ENCODE results near the gene PPP2R3C. TPM values are rescaled to one million over a fixed set of nuclear protein-coding genes. Genes with fewer than 3 reads are reported as not detected.

PPP2R3C gene
- total and polyA plus RNA-seq, 2 of the 13 experiments (the other 11 are each of a cell fraction or from before 2014, with no cell fraction given), result 63.4 to 102 TPM

DNA sequence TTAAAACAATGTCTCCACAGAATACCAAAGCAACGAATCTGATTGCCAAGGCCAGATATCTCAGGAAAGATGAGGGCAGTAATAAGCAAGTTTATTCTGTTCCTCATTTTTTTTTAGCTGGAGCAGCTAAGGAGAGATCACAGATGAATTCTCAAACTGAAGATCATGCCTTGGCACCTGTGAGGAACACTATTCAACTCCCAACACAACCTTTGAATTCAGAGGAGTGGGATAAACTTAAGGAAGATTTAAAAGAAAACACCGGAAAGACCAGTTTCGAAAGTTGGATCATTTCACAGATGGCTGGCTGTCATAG, 1.6 kb upstream of the PPP2R3C start:
- CTCF ChIA-PET (ENCODE audit: low intra/inter-chr PET ratio, low total read pairs), result no interaction called here
- no peaks in the 10 kb centered on the region for H4K20me1 ChIP-seq (ENCODE audit: insufficient read depth, low read length)
- peaks cover 40% of the 10 kb centered on the region for H3K79me2 ChIP-seq (ENCODE audit: insufficient read depth, low read length)
- H3K4me1 ChIP-seq (ENCODE audit: insufficient read depth, low read length), result peaks cover 55% of the 10 kb centered on the region
- intact Hi-C loops (cut with micrococcal nuclease; ENCODE audit: unreplicated experiment) (loop anchor here (2.0 to 10.0 kb wide), 4 partner anchors 141 to 681 kb away; partner anchors contain the start of genes RALGAPA1 and SRP54), in situ Hi-C loops (cut with HindIII; ENCODE audit: extremely low pct_ligation_motif_present, low pct_unique_long_range_greater_than_20kb) (loop anchor here (5.0 kb wide), 1 partner anchor 284 kb away; no protein-coding TSS in a partner anchor)
- H3K9ac ChIP-seq (ENCODE audit: insufficient read depth, low read depth, low read length), result peak overlapping the region; percentile 90
- DNase-seq (ENCODE audit: low spot score) (no peak), FAIRE-seq (no peak), ATAC-seq (no peak)
- H3K4me3 ChIP-seq (replicated peaks in 1 of 3; ENCODE audit: insufficient read depth in 1 of 3, low read depth in 2 of 3, low read length in 3 of 3), result peak overlapping the region; percentile 82 to 97 (median 86)
- H3K36me3 ChIP-seq (replicated peaks in 1 of 2; ENCODE audit: control insufficient read depth in 1 of 2, insufficient read depth in 2 of 2, low read length in 2 of 2), result no peaks in the 10 kb centered on the region; a peak in 2 of 5 replicates
- POLR2A ChIA-PET, result interaction anchor here (0.6 to 4.5 kb wide), 16 partner anchors 8 to 703 kb away, joined by 3 to 78 read pairs (median 8); partner anchors contain the start of genes BRMS1L, FAM177A1, NFKBIA and PSMA6
- H3K27me3 ChIP-seq (ENCODE audit: control insufficient read depth in 1 of 2, insufficient read depth in 2 of 2, low read length in 2 of 2), result peaks cover 0 to 5% of the 10 kb centered on the region in 2 experiments; a peak in 2 of 5 replicates
- WGBS (ENCODE audit: low lambda C conversion rate), result 32% methylated on average over 3 of the region's 3 CpGs
- peak overlapping the region; percentile 86 for H3K4me2 ChIP-seq (ENCODE audit: low read depth, low read length)
- peak overlapping the region; percentile 94 for H2AFZ ChIP-seq (ENCODE audit: low read length)
- no peaks in the 10 kb centered on the region for H3K9me3 ChIP-seq (ENCODE audit: low read length)
- no TSS peak for BruUV-seq (replicated peaks)
- H3K27ac ChIP-seq (ENCODE audit: extremely low read length, insufficient read depth, low read length), result peak overlapping the region; percentile 91
- TF ChIP-seq HMG20B (CRISPR knock-in tag; conservative IDR thresholded peaks at IDR 0.05) (0 out of 2 replicates have a peak, but pooled peaks have one; percentile 32), TBL1XR1 (IDR thresholded peaks at IDR 0.05; ENCODE audit: borderline replicate concordance, low read length, partially characterized antibody) (peak; percentile 21), CBX1 (IDR thresholded peaks at IDR 0.05; ENCODE audit: low read depth) (peak; percentile 1), U2AF2 (IDR thresholded peaks at IDR 0.05; ENCODE audit: low read depth, low read length) (no peak), SIN3B (IDR thresholded peaks at IDR 0.05; ENCODE audit: low read length) (0 out of 2 replicates have a peak, but pooled peaks have one; percentile 49), KDM6A (CRISPR knock-in tag; IDR thresholded peaks at IDR 0.05; ENCODE audit: low read depth) (0 out of 2 replicates have a peak, but pooled peaks have one; percentile 8), ZNF33B (CRISPR knock-in tag; IDR thresholded peaks at IDR 0.05) (peak; percentile 89; the same call in 1 of the 2 replicates), CC2D1A (CRISPR knock-in tag; IDR thresholded peaks at IDR 0.05) (0 out of 2 replicates have a peak, but pooled peaks have one; percentile 11), ARHGAP35 (CRISPR knock-in tag; IDR thresholded peaks at IDR 0.05; ENCODE audit: borderline replicate concordance) (0 out of 2 replicates have a peak, but pooled peaks have one; percentile 34), STAG1 (CRISPR knock-in tag; IDR thresholded peaks at IDR 0.05) (0 out of 2 replicates have a peak, but pooled peaks have one; percentile 1), MAZ (IDR thresholded peaks at IDR 0.05; ENCODE audit: borderline replicate concordance, low read depth, low read length) (no peak), MAZ (CRISPR knock-in tag; IDR thresholded peaks at IDR 0.05; ENCODE audit: low read depth) (no peak), ELF3 (CRISPR knock-in tag; IDR thresholded peaks at IDR 0.05) (peak; percentile 36; the same call in 1 of the 2 replicates), SMAD9 (CRISPR knock-in tag; IDR thresholded peaks at IDR 0.05) (0 out of 2 replicates have a peak, but pooled peaks have one; percentile 68), TSC22D2 (CRISPR knock-in tag; IDR thresholded peaks at IDR 0.05; ENCODE audit: borderline replicate concordance) (0 out of 2 replicates have a peak, but pooled peaks have one; percentile 46), ZNF674 (CRISPR knock-in tag; IDR thresholded peaks at IDR 0.05; ENCODE audit: low read depth) (0 out of 2 replicates have a peak, but pooled peaks have one; percentile 9)
- TF ChIP-seq, protein P1, sequence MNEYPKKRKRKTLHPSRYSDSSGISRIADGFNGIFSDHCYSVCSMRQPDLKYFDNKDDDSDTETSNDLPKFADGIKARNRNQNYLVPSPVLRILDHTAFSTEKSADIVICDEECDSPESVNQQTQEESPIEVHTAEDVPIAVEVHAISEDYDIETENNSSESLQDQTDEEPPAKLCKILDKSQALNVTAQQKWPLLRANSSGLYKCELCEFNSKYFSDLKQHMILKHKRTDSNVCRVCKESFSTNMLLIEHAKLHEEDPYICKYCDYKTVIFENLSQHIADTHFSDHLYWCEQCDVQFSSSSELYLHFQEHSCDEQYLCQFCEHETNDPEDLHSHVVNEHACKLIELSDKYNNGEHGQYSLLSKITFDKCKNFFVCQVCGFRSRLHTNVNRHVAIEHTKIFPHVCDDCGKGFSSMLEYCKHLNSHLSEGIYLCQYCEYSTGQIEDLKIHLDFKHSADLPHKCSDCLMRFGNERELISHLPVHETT (CRISPR knock-in tag; conservative IDR thresholded peaks at IDR 0.05), result 0 out of 2 replicates have a peak, but pooled peaks have one; percentile 37
- TF ChIP-seq, protein P2, sequence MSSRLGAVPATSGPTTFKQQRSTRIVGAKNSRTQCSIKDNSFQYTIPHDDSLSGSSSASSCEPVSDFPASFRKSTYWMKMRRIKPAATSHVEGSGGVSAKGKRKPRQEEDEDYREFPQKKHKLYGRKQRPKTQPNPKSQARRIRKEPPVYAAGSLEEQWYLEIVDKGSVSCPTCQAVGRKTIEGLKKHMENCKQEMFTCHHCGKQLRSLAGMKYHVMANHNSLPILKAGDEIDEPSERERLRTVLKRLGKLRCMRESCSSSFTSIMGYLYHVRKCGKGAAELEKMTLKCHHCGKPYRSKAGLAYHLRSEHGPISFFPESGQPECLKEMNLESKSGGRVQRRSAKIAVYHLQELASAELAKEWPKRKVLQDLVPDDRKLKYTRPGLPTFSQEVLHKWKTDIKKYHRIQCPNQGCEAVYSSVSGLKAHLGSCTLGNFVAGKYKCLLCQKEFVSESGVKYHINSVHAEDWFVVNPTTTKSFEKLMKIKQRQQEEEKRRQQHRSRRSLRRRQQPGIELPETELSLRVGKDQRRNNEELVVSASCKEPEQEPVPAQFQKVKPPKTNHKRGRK (CRISPR knock-in tag; IDR thresholded peaks at IDR 0.05), result 0 out of 2 replicates have a peak, but pooled peaks have one; percentile 15
- TF ChIP-seq, protein P3, sequence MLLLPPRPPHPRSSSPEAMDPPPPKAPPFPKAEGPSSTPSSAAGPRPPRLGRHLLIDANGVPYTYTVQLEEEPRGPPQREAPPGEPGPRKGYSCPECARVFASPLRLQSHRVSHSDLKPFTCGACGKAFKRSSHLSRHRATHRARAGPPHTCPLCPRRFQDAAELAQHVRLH (CRISPR knock-in tag; IDR thresholded peaks at IDR 0.05; ENCODE audit: borderline replicate concordance, low read depth), result no peak
- TF ChIP-seq, protein P4, sequence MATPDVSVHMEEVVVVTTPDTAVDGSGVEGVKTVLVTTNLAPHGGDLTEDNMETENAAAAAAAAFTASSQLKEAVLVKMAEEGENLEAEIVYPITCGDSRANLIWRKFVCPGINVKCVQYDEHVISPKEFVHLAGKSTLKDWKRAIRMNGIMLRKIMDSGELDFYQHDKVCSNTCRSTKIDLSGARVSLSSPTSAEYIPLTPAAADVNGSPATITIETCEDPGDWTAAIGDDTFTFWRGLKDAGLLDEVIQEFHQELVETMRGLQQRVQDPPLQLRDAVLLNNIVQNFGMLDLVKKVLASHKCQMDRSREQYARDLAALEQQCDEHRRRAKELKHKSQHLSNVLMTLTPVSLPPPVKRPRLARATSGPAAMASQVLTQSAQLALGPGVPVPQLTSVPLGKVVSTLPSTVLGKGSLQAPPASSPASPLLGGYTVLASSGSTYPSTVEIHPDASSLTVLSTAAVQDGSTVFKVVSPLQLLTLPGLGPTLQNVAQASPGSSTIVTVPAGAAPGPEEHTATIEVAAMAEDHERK (CRISPR knock-in tag; IDR thresholded peaks at IDR 0.05; ENCODE audit: low read depth), result no peak
